PFSK-1 (cell line): ENCODE measurements around the gene SREK1.

Source experiments
- FOXP2 ChIP-seq: optimal IDR thresholded peaks from 2 replicates; pipeline ENCODE3; 2011; ENCODE audit warnings: borderline replicate concordance, control low read depth, inconsistent platforms; ENCODE audit not compliant: insufficient read depth; ENCODE audit errors: extremely low read length, extremely low read depth
- POLR2AphosphoS5 ChIP-seq: IDR thresholded peaks from 2 replicates; pipeline ENCODE4 v1.6.1; 2012; ENCODE audit warnings: low read depth, mild to moderate bottlenecking, control low read depth, low read length, moderate library complexity
- REST ChIP-seq, 2 experiments: IDR thresholded peaks; 2 replicates each; pipeline versions ENCODE4 v1.6.1 to v1.8.0; 2011 to 2012; ENCODE audit warnings: low read depth in 2 of 2, low read length in 2 of 2, control low read depth in 1 of 2, inconsistent platforms in 1 of 2, mild to moderate bottlenecking in 1 of 2, moderate library complexity in 1 of 2; ENCODE audit not compliant: insufficient read depth in 1 of 2
- SIN3A ChIP-seq: IDR thresholded peaks from 2 replicates; pipeline ENCODE4 v1.6.1; 2012; ENCODE audit warnings: mild to moderate bottlenecking, low read length, moderate library complexity, borderline replicate concordance; ENCODE audit not compliant: insufficient read depth
- TAF1 ChIP-seq: IDR thresholded peaks from 2 replicates; pipeline ENCODE4 v1.6.1; 2012; ENCODE audit warnings: low read length, control low read depth, borderline replicate concordance; ENCODE audit not compliant: insufficient read depth

The SREK1 gene

DNA sequence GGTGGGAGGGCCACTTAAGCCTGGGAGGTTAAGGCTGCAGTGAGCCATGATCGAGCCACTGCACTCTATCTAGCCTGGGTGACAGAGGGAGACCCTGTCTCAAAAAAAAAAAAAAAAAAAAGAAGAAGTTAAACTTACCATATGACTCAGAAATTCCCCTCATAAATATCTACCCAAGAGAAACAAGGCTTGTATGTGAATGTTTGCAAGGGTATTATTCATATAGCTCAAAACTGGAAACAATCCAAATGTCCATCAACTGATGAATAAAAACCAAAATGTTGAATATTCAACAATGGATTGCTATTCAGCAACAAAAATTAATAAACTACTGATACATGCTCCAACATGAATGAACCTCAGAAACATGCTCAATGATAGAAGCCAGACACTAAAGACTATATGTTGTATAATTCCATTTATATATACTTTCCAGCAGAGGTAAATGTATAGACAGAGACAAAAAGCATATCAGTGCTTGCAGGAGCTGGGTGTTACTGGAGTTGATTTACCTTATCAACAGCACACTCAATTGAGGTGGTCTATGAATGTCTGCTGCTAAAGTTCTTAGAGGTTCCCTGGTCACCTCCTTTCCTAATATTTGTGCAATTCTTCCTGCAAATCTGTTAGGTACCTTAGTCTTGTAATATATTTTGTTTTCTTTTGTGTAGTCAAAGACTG is 5.3 kb upstream of the SREK1 start:
- TF ChIP-seq SIN3A (no peak), TAF1 (no peak), FOXP2 (no peak), POLR2AphosphoS5 (no peak), REST (IDR thresholded peaks at IDR 0.05; ENCODE audit: insufficient read depth in 1 of 2, low read depth in 2 of 2, low read length in 2 of 2) (no peak)

- TF ChIP-seq POLR2AphosphoS5, result no peak
- TF ChIP-seq FOXP2, result no peak
- TF ChIP-seq SIN3A, result no peak
- no peak for TF ChIP-seq TAF1
Measured at GRCh38 chr5:66139318-66139712, 4.8 kb upstream of the SREK1 start.

GRCh38 chr5:66142417-66142816 is 1.7 kb upstream of the SREK1 start:
- no peak for TF ChIP-seq REST (IDR thresholded peaks at IDR 0.05; ENCODE audit: insufficient read depth in 1 of 2, low read depth in 2 of 2, low read length in 2 of 2)
- no peak for TF ChIP-seq FOXP2
- TF ChIP-seq SIN3A, result no peak
- TF ChIP-seq TAF1, result no peak
- TF ChIP-seq POLR2AphosphoS5, result no peak

DNA sequence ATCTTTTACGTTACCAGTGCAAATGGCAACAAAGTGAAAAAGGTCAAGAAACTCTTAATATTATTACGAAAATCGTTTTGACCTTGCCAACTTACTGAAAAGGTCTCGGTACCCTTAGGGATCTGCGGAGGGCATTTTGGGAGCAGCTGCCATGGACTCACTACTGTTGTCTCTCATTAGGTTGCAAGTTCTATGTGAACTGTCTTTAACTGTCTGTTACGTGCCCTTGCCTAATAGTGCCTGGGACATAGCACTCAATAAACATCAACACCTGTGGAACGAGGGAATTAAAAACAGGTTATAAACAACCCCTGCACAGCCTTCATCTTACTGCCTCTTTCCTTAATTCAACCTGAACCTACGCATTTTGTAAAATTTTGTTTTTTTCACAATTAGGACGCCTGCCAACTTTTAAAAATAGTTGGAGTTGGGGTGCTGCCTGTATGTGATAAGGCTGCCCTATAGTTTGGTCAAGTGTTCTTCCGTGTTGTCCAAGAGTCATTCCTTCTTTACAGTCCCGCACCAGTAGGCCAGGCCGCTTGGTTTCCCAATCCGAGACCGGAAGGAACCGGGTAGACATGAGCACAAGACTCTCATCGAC is 527 bp upstream of the SREK1 start:
- TF ChIP-seq TAF1, result no peak
- TF ChIP-seq SIN3A, result no peak
- TF ChIP-seq REST (IDR thresholded peaks at IDR 0.05; ENCODE audit: insufficient read depth in 1 of 2, low read depth in 2 of 2, low read length in 2 of 2), result no peak
- no peak for TF ChIP-seq POLR2AphosphoS5
- TF ChIP-seq FOXP2, result no peak

GRCh38 chr5:66144834-66145390 is 812 bp downstream of the SREK1 start:
- TF ChIP-seq FOXP2 (no peak), SIN3A (no peak), TAF1 (no peak), REST (IDR thresholded peaks at IDR 0.05; ENCODE audit: insufficient read depth in 1 of 2, low read depth in 2 of 2, low read length in 2 of 2) (no peak)
